T-helper 2 cell treated with Interferon-gamma antibody and Interleukin-4, amounts not matched to agents 5 μg/mL and 100 μg/mL, for 36 hours (primary cell): Measurements from ENCODE around the gene WBP2.

Experiments used
- DNase-seq: peaks from one replicate; pipeline ENCODE4 v3.0.0; 2021; ENCODE audit warnings: low spot score
- H3K27ac Mint-ChIP-seq: one replicate; pipeline ENCODE4 v1.8.0; 2021; ENCODE audit warnings: mild to moderate bottlenecking, mixed read lengths
- H3K27me3 Mint-ChIP-seq: one replicate; pipeline ENCODE4 v1.8.0; 2021; ENCODE audit warnings: low read depth, mixed read lengths
- H3K36me3 Mint-ChIP-seq: one replicate; pipeline ENCODE4 v1.8.0; 2021; ENCODE audit warnings: low read depth, mixed read lengths
- H3K4me1 Mint-ChIP-seq: one replicate; pipeline ENCODE4 v1.8.0; 2021; ENCODE audit warnings: low read depth, mixed read lengths
- H3K4me3 Mint-ChIP-seq: one replicate; pipeline ENCODE4 v1.8.0; 2022; ENCODE audit warnings: mild to moderate bottlenecking, moderate library complexity, mixed read lengths
- H3K9me3 Mint-ChIP-seq: one replicate; pipeline ENCODE4 v1.8.0; 2021; ENCODE audit warnings: mixed read lengths

WBP2 gene

DNA sequence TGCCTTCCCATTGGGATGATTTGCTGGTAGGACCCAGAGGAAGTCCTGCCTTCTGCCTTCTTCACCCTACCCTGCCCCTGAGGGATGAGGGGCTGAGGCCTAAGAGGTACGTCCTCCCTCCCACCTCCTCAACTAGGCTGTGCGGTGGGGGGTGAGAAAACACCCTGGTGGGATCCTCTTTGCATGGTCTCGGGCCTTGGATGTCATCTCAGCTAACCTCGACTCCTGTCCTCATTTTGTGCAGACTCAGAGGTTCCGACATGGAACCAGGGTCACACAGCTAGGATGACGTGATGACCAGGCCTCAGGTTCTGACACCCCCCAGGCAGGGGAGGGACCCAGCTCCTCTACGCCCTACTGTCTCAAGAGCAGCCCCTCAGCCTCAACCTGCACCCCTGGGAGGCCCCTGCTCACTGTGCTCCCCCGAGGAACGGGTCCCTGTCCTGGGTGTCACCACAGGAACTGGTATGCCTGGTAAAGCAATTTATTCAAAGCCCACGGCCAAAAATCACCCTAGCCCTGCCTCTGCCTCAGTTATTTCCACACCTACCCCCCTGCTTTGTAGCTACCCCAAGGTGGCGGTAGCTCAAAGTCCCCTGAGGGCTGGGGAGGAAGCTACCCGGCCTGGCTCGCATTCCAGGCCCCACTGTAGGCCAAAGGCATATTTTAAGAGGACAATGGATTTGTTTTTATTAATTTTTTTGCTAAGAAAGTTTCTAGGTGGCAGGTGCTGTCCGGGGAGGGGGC, 28.4 kb downstream of the WBP2 start:
- DNase-seq: no peak
- H3K27me3 Mint-ChIP-seq: no peaks in the 10 kb centered on the region
- H3K4me3 Mint-ChIP-seq: no peak overlapping the region
- peak overlapping the region; percentile 19 for H3K27ac Mint-ChIP-seq
- peaks cover 7% of the 10 kb centered on the region for H3K4me1 Mint-ChIP-seq
- H3K36me3 Mint-ChIP-seq: peaks cover 17% of the 10 kb centered on the region
- H3K9me3 Mint-ChIP-seq: no peaks in the 10 kb centered on the region

DNA sequence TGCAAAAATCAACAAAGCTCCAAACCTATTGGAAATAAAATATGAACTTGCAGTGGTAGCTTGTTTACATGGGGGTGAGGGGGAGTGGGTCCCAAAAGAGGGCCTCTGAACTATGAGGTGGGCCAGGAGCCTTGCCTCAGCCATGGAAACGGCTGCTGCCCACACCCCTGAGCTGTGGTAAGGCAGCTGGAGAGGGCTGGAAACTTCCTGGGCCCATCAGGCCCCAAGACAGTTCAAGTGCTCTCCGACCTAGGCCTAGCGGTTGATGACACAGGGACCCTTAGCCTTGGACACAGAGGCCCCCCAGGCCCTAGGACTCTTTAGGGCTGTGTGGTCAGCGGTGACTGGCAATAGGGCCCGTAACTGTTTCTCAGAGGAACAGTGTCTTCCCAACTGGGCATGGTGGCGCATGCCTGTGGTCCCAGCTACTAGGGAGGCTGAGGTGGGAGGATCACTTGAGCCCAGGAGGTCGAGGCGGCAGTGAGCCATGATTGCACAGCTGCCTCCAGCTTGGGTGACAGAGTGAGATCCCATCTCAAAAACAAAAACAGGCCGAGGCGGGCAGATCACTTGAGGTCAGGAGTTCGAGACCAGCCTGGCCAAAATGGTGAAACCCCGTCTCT, 29.3 kb downstream of the WBP2 start:
- H3K4me3 Mint-ChIP-seq: no peak overlapping the region
- no peak for DNase-seq
- H3K4me1 Mint-ChIP-seq: peaks cover 10% of the 10 kb centered on the region
- H3K27me3 Mint-ChIP-seq: no peaks in the 10 kb centered on the region
- no peaks in the 10 kb centered on the region for H3K9me3 Mint-ChIP-seq
- H3K36me3 Mint-ChIP-seq: peaks cover 22% of the 10 kb centered on the region
- no peak overlapping the region for H3K27ac Mint-ChIP-seq

GRCh38 chr17:75825149-75825552, 30.0 kb downstream of the WBP2 start:
- no peak for DNase-seq
- H3K36me3 Mint-ChIP-seq: peaks cover 19% of the 10 kb centered on the region
- H3K27ac Mint-ChIP-seq: no peak overlapping the region
- no peaks in the 10 kb centered on the region for H3K9me3 Mint-ChIP-seq
- peaks cover 10% of the 10 kb centered on the region for H3K4me1 Mint-ChIP-seq
- no peaks in the 10 kb centered on the region for H3K27me3 Mint-ChIP-seq
- no peak overlapping the region for H3K4me3 Mint-ChIP-seq

- no peak for DNase-seq
- no peak overlapping the region for H3K4me3 Mint-ChIP-seq
- peaks cover 21% of the 10 kb centered on the region for H3K36me3 Mint-ChIP-seq
- peaks cover 10% of the 10 kb centered on the region for H3K4me1 Mint-ChIP-seq
- peak overlapping the region; percentile 15 for H3K27ac Mint-ChIP-seq
- H3K27me3 Mint-ChIP-seq: no peaks in the 10 kb centered on the region
- no peaks in the 10 kb centered on the region for H3K9me3 Mint-ChIP-seq
These were observed 30.5 kb downstream of the WBP2 start for GRCh38 chr17:75824666-75825065.

DNA sequence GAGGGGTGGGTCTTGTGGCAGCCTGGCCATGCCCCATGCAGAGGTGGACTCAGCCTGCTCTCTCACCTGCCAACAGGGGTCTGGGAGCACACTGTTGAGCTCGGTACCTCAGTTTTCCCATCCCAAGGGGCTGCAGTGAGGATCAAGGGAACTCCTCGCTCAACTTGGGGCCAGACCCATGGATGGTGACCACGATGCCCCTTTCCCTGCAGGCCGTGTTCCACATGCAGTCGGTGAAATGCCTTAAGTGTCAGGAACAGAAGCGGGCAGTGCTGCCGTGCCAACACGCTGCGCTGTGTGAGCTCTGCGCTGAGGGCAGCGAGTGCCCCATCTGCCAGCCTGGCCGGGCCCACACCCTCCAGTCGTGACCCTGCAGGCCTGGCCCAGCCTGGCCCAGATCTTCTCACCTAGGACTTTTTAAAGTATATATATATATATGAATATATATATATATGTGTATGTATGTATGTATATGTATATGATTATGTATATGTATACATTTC, 31.0 kb downstream of the WBP2 start:
- Mint-ChIP-seq H3K4me1 (peaks cover 10% of the 10 kb centered on the region), H3K9me3 (no peaks in the 10 kb centered on the region), H3K27me3 (no peaks in the 10 kb centered on the region), H3K36me3 (peaks cover 26% of the 10 kb centered on the region), H3K27ac (no peak overlapping the region), H3K4me3 (no peak overlapping the region)
- DNase-seq: no peak

GRCh38 chr17:75823257-75824041, 31.7 kb downstream of the WBP2 start:
- Mint-ChIP-seq H3K36me3 (peaks cover 28% of the 10 kb centered on the region), H3K4me3 (no peak overlapping the region), H3K4me1 (peaks cover 10% of the 10 kb centered on the region), H3K9me3 (no peaks in the 10 kb centered on the region), H3K27ac (no peak overlapping the region), H3K27me3 (no peaks in the 10 kb centered on the region)
- no peak for DNase-seq

DNA sequence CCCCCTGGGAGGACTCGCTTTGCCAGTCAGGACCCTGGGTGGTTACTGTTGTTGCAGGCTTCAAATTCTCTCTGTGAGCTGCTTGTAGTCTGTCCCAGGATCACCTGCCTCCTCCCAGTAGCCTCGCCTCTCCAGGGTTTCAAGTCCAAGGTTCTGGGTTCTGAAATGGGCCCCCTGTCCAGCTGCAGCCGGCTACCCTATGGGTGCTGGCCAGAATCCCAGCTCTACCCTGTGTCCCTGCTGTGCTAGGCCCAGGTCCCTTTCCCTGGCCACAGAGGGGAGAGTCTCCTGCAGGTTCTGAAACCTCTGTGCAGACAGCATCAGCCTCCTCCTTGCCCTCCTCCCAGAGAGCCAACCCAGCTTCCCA, 32.4 kb downstream of the WBP2 start:
- Mint-ChIP-seq H3K27me3 (no peaks in the 10 kb centered on the region), H3K4me3 (no peak overlapping the region), H3K36me3 (peaks cover 23% of the 10 kb centered on the region), H3K4me1 (peaks cover 5% of the 10 kb centered on the region), H3K9me3 (no peaks in the 10 kb centered on the region), H3K27ac (no peak overlapping the region)
- DNase-seq: no peak

DNA sequence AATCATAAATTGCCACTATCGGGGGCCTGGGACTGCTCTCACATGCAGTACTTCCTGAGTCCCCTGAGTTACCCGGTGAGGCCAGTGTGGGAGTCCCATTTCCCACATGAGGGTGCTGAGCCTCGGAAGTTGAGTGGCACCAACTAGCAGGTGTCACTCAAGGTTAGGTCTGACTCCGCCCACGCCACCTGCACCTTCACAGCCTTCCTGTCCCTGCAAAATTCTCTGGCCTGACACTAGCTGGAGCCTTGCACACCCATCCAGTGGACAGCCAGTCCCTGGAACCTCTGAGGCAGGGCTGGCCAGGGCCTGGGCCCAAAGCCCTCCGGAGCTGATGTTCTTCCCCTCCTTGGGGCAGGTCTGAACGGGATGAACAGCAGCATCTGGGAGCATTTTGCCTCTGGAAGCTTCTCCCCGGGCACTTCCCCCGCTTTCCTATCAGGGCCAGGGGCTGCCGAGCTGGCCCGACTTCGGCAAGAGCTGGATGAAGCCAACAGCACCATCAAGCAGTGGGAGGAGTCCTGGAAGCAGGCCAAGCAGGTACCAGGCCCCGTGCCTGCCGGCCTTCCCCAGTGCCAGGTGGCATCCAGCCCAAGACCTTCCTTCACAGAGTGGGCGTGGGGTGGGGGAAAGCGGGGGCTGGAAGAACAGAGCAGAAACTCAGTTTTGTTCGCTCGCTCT, 32.9 kb downstream of the WBP2 start:
- Mint-ChIP-seq H3K27ac (peak overlapping the region; percentile 5), H3K36me3 (peaks cover 23% of the 10 kb centered on the region)
- no peak for DNase-seq

DNA sequence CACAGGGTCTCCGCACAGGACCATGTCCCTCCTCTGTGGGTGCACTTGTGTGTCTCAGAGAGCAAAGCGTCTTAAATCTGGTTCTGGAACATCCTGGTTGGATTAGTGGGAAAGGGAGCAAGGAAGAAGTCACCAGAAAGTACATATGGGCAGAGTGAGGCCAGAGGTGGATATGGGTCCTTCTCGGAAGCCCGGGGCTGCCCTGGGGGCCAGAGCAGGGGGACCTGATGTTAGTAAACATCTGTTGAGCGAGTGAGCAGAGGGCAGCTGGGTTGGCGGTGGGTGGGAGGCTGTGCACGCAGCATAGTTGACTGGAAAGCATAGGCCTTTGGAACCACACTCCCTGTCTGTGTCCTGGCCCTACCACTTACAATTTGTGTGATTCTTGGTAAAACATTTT, 33.6 kb downstream of the WBP2 start:
- H3K4me3 Mint-ChIP-seq: no peak overlapping the region

More for the DNA sequence above, 32.9 kb downstream of the WBP2 start:
- Mint-ChIP-seq H3K4me3 (no peak overlapping the region), H3K4me1 (peaks cover 5% of the 10 kb centered on the region), H3K9me3 (no peaks in the 10 kb centered on the region), H3K27me3 (no peaks in the 10 kb centered on the region)

DNA sequence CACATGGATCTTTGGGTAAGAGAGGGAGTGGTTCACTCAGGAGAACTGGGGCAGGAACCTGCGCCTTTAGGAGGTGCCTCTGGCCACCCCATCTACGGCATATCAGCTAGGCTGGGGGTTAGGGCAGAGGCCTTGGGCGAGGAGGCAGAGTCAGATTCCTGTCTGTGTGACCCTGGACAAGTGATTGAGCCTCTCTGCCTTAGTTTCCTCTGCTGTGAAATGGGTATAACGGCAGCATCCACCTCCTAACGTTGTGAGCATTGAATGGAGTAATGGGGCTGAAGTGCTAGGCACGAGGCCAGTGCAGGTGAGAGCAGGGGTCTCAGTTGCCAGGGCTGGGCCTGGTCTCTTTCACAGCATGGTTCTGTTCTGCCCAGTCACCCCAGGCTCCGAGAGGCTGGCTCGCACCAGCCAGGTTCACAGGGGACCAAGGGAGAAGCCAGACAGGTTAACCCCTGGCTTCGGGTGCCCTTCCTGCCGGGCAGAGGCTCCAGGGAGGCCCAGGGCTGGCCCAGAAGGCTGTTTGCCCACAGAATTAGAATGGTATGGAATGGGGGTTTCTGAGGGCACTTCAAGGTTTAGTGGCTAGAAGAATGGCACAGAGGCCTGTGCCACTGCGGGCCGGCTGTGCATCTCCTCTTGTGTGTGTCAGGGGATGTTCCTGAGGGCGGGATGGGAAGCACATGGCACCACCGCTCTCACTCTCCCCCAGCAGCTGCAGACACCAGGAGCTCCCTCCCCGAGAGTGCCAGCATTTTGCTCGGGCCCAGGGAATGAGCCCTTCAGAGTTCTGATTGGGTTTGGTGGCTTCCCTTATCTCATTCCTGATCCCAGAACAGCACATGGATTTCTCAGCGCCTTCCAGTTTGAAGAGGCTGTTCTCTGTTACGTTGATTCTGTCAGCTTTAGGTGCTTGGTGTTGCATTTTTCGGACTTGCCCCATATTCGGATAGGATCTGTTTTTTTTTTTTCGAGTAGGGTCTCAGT, 34.7 kb downstream of the WBP2 start:
- Mint-ChIP-seq H3K4me3 (no peak overlapping the region), H3K4me1 (peaks cover 3% of the 10 kb centered on the region), H3K9me3 (no peaks in the 10 kb centered on the region), H3K27me3 (no peaks in the 10 kb centered on the region), H3K36me3 (peaks cover 18% of the 10 kb centered on the region), H3K27ac (no peak overlapping the region)
- no peak for DNase-seq

More for the DNA sequence above, 33.6 kb downstream of the WBP2 start:
- Mint-ChIP-seq H3K4me1 (peaks cover 3% of the 10 kb centered on the region), H3K27me3 (no peaks in the 10 kb centered on the region), H3K36me3 (peaks cover 19% of the 10 kb centered on the region), H3K27ac (peak overlapping the region; percentile 79), H3K9me3 (no peaks in the 10 kb centered on the region)
- DNase-seq: no peak

GRCh38 chr17:75819678-75820077, 35.5 kb downstream of the WBP2 start:
- DNase-seq: no peak
- no peaks in the 10 kb centered on the region for H3K9me3 Mint-ChIP-seq
- H3K27ac Mint-ChIP-seq: no peak overlapping the region
- peaks cover 3% of the 10 kb centered on the region for H3K4me1 Mint-ChIP-seq
- H3K36me3 Mint-ChIP-seq: peaks cover 18% of the 10 kb centered on the region
- H3K27me3 Mint-ChIP-seq: no peaks in the 10 kb centered on the region
- H3K4me3 Mint-ChIP-seq: no peak overlapping the region

GRCh38 chr17:75819116-75819515, 36.0 kb downstream of the WBP2 start:
- DNase-seq: no peak
- Mint-ChIP-seq H3K9me3 (no peaks in the 10 kb centered on the region), H3K27me3 (no peaks in the 10 kb centered on the region), H3K36me3 (peaks cover 19% of the 10 kb centered on the region), H3K27ac (peak overlapping the region; percentile 23), H3K4me3 (no peak overlapping the region), H3K4me1 (peaks cover 3% of the 10 kb centered on the region)
